Measurements from ENCODE around the gene PGR. TPM values are rescaled to one million over a fixed set of nuclear protein-coding genes. Genes with fewer than 3 reads are reported as not detected.

The PGR gene
- not detected in 5 replicates for total RNA-seq (2022; extraction: Qiagen RNA extraction)

DNA sequence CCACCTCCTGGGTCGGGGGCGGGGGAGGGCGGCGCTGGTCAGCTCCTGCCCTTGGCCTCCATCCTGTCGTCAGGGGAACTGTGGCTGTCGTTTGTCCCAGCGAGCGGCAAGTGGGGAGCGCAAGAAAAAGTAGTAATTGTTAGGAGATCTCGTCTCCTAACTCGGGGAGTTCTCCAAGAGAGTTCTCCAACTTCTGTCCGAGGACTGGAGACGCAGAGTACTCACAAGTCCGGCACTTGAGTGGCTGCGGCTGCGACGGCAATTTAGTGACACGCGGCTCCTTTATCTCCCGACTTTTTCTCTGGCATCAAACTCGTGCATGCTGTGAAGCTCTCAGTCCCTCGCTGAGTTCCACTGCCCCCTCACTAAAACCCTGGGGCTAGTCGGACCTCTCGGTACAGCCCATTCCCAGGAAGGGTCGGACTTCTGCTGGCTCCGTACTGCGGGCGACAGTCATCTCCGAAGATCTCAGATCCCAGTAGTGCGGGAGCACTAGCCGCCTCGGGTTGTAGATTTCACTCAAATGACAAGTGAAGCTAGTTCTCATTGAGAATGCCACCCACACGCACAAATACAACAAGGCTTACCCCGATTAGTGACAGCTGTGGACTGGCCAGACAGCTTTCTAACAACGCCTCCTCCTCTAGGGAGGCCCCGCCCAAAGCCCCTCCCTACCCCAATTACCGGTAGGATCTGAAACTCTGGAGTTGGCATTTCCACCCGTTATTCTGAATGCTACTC, at the start of gene PGR:
PGR (minus strand) TSS at position 611 of the 741 bp plus-strand sequence. CDS start 743 bp downstream, outside the sequence.

